ENCODE measurements around the gene BABAM2.

The BABAM2 gene

DNA sequence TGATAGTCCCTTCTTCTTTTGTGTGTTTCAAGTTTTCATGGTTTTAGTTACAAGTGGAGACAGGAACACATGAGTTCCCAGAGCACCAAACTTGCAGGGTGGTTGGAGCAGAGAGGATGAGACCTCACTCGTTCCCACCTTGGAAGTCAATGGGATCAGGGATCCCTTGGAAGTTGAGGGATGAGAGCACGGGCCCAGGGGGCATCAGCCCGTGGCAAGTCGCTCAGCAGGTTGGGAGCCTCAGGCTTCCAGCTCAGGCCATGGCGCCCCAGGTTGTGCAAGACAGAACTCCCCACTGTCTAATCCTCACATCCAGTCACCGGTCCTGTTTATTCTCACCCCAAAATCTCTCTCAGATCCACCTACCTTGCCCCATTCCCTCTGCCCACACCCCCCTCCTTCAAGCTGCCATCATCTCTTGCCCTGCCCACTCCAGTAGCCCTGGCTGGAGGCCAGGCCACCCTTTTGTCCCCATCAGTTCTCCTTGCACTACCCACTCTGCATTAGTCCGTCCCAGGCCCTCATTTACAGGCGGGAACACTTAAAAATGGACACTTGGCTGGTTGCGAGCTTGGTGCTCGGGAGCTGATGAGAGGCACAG, 464.5 kb downstream of the BABAM2 start:
- DNase-seq: no peak

DNA sequence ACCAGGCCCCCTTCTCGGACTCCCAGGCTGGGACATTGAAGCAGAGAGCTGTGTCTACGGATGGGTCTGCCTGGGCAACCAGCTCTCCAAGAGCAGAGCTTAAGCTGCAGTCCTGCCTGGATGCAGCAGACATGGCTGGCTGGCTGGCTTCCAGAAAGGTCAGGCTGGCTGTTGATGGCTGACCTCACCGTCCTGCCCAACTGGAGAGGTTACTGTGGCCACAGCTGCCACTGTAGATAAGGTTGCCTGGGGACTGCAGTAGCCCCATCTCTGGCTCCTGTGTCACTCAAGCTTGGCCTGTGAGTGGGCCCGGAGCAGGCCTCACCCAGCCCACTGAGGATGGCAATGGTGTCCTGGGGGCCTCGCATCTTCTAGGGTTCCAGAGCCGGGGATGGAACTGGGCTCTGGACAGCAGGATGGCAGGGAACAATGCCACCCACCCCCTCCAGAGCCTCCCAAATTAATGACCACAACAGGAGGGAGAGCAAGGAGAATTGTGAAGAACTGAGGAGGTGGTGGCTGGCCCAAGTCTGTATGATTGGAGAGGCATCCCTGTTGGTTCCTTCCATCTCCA, 465.1 kb downstream of the BABAM2 start:
- no peak for DNase-seq

DNA sequence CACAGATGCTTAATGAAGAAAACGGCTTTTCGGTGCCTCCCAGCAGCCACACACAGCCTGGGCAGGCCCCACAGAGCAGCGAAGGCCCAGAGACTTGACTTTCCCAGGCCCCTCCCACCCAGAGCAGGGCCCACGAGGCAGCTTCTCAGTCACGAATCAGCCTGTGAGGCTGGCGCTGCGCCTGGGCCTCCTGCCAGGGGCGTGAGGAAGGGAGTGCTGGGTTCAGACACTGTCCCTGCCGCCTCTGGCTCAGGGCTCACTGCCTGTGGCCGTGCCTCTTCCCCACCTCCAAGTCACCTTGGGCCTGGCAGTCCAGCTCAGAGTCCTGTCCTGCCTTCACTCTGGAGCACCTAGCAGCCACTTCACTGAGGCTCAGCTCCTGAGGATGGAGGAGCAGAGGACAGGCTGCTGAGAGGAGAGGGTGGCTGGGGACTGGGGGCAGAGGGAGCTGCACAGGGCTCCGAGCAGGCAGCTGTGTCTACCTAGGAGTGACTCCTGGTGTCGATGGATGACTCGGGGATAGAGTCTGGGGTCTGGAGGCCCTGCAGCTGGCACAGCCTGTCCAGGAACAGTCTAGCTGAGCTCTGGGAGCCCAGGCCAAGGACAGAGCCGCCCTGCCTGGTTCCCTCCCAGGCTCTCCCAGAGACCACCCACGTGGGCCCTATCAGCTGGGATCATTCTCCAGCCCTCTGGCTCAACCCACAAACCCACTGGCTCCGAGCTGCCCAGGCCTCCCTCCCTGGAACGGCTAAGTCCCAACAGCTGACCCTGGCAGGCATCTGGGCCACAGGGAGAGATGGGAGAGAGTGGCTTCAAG, 465.8 kb downstream of the BABAM2 start:
- DNase-seq: peak; percentile 58

DNA sequence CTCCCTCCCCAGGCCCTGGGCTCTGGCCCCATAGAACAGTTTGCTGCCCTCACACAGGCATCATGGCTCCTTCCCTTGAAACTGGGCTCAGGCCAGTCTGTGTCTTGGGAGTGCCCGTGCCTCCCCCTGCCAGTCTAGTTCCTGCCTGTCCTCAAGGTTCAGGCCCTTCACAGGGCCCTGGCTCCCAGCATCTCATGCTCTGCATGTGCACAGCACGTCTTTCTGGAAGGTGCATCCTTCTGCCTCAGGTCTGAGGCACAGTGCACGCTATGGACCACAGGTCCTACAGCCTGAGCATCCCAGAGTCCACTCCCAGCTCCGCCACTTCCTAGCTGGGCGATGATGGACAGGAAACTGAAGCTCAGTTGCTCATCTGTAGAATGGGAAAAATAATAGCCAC, 466.5 kb downstream of the BABAM2 start:
- DNase-seq: no peak

DNA sequence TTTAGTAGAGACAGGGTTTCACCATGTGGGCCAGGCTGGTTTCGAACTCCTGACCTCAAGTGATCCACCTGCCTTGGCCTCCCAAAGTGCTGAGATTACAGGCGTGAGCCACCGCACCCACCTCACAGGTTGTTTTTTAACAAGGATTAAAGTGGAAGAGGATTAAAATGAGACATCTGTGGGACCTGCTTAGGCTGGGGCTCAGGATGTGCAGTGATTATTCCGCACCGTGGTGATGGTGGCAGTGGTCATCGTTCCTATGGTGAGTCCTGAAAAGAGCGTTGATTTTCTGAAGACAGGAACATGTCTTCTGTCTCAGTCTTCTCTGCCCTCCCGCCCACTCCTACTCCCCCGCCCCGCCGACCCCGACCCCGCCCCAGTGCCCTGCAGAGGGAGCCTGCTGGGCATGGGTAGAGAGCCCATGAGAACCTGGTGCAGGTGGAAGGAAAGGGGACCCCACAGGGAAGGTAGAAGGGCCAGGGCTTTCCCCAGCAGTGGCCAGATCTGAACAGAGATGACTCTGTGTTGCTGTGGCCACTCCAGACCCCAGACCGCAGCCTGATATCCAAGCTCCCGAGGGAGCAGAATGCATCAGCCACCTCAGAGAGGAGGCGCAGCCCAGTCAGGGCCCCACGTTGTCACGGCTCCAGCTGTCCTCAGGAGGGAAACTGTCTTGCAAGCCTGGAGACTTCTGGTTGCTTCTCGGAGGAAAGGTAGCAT, 467.6 kb downstream of the BABAM2 start:
- DNase-seq: no peak

DNA sequence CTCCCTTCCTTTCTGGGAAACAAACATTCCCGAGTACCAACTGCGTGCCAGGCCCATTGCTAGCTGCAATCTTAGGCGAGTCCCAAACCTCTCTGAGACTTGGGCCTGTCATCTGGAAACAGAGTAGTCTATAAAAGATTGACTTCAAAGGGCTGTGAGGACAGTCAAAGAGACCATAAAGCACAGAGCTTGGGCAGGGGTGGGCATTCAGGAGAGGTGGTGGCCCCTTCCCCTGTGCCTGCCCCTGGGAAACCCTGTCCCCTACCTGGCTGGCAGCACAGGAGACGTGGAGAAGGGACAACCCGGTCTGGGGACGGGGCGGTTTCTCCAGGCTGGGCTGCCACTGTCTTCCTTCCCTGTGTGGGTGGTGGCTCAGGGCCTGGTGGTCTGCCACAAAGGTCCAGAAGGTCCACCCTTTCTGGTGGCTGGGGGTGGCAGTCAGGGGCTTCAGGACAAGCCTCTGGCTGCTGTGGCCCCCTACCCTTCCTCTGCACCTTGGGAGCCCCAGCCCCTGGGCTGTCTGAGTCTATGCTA, 468.2 kb downstream of the BABAM2 start:
- no peak for DNase-seq

DNA sequence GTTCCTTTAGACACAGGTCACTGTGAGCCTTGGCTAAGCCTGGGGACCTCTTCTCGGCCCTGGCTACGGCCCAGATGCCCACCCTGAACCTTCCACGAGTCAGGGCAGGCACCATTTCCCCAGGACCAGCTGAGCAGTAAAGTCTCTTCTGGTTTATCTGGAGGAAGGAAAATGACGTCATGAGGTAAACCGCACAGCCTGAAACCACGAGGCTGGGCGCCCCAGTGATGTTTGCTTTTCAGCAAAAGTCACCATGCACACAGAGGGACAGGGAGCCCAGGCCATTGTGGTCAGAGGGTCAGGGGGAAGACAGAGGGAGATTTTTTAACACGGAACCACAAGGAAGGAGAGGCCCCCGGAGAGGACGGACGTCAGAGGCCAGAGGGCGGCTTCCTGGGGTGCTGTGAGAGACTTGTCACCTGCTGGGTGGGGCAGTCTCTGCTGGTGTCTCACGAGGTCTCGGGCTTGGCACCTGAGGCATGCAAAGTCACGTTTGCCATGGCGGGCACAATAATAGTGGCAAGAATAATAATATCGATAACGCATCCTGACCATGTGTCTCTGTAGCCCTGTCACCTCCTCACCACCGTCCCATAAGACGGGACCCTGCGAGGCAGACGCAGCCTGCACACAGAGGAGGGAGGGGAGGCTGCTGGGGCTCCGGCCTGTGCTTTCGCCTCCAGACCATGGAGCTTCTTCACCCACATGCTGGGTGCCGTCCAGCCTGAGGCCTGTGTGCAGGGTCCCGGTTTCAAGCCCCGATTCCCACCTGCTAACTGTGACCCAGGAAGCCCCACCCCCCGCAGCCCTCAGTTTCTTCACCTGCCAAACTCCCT, 468.9 kb downstream of the BABAM2 start:
- no peak for DNase-seq

DNA sequence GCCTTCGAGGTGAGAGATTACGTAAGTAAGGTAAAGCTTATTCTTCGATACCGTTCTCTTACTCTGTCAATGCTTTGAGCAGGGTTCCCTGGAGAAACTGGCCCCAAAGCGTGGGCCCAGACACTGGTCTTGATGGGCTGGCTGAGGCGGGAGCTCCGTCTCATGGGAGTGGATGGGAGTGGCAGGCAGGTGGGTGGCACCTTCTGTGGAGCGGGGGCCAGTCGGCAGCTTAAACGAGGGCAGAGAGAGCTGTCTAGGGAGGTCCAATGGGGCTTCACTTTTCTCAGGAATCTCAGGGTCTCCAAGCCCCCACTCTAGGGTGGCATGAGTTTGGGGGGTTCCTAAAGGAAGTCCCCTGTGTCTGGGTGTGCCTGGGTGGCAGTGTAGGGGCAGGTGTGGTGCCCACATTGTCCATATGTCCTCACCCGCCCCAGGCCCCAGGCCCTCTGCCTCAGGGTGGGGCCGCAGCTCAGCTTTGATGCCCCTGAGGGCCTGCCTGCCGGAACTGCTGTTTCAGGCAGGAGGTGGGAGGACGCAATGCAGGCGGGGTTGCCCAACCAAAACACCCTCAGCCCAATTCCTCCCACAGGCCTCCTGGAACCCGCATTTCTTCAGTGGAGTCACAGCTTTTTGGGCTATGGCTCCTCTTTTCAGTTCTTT, 469.7 kb downstream of the BABAM2 start:
- no peak for DNase-seq

DNA sequence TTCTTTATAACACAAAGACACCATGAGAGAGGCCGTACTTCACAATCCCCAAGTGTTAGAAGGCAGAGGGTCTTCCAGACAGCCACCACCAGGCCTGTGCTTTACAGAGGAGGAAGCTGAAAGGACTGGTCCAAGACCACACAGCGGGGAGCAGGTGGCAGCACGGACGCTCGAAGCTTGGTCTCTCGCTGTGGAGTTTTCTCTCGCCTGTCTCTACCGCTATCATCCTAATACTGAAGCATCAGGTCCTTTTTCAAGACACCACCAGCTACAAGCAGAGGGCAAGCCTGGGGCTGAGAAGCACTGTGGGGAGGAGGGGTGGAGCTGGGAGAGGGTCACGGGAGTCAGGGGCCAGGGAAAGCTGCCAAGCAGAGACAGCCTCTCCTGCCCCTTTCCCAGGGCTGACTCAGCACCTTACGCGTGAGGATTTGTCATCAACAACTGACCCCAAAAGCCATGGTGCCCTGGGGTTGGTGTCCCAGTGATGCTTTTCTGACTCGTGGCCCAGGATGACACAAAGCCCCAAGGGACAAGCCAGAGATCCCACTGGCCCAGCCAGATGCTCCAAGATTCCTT, 470.3 kb downstream of the BABAM2 start:
- DNase-seq: no peak

DNA sequence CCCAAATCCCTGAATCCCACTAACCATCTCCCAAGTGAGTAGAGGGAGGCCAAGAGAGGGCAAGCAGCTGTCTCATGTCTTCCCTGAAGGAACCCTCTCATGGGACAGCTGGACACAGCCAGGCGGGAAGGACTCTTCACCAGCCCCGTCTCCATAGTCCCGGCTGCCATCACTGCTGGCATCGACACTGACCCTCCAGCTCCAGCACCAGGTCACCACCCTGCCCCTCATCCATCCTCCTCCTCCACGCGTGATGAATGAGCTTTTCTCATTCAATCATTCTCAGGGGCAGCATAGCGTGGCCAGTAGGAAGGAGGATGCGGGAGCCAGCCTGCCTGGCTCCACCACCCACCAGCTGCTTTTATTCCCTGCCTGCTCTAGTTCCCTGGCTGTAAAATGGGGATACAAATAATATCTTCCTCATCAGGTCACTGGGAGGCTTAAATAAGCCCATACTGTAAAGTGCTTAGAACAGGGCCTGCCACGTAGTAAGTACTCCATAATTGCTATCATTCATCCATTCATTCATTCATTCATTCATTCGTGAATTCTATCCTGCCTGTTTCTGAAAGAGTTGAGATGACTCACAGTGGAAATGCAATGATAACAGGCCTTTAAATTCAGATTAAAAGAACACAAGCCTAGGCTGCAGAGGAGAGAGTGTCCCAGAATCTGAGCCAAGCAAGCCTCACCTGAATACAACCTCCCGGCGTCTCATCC, 471.6 kb downstream of the BABAM2 start:
- no peak for DNase-seq

DNA sequence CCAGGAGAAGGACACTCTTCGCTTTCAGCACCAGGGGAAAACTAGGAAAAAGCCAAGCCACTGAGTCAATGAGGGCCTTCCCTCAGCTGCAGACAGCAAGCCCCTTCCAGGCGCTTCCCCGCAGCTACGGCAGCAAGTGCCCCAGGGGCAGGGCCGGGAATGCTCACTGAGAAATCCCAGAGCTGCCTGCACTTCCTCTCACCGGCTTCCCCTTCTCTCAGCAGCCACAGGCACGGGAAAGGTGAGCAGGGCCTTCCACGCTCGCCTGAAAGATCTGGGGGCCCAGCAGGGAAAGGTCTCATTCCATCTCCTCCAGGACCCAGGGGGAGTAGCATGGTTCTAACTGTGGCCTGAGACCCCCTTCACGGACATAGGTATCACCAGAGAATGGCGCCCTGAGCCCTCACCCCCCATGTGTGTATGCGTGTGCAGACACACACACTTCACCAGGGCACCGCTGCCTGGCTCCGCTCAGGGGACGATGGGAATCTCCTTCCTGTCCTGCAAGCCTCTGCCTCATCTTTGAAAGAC, 472.5 kb downstream of the BABAM2 start:
- DNase-seq: no peak

DNA sequence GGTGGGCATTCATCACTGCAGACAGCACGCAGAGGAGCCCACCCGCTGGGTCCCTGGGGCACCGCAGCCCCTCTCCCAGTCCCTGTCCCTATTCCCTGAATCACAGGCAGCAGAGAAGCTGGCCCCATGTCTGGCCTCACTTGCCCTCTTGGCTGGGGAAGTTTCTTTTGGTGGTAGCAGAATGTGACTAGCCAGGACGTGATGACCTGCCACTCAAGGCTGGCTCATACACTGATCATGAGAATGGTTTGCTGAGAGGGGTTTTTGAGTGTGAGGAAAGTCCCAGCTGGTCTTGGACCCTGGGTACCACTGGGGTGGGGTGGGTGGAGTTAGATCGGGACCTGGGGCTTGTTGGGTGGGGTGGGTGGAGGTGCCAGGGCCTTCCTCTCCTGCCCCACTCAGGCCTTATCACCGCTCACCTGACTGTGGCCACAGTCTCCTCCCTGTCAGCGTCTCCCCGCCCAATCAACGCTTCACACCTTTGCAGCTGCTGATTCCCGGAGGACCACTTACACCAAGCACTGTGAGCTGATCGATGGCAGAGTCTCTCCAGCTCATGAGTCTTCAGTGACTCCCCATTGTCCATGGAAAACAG, 473.3 kb downstream of the BABAM2 start:
- no peak for DNase-seq

DNA sequence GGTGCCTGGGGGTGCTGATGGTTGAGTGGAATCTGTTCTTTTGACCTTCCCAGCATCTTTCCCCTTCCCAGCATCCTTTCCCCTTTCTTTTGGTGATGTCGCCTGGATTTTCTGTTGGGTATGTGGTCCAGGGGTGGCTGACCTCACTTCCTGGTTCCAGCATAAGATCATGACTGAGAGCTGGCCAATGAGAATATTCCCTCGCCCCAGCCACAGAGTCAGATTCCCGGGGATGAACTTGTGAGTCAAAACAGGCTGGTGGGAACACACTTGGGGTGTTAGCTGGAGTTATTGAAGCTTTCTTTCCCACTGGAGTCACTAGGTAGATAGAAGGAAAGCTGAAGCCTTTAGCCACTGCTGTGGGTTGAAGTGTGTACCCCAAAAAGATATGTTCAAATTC, 474.1 kb downstream of the BABAM2 start:
- DNase-seq: no peak

DNA sequence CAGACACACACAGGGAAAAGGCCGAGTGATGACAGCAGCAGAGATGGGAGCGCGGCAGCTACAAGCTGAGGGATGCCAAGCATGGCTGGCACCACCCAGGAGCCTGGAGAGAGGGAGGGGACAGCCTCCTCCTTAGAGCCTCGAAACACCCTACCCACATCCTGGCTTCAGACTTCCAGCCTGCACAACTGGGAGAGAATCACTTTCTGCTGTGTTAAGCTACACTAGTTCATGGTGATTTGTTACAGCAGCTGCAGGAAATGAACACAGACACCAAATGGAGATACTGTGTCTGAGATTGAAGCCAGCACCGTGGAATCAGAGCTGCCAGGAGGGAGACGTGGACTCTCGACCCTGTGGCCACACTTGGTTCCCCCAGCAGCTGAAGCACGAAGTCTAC, 474.6 kb downstream of the BABAM2 start:
- DNase-seq: no peak

DNA sequence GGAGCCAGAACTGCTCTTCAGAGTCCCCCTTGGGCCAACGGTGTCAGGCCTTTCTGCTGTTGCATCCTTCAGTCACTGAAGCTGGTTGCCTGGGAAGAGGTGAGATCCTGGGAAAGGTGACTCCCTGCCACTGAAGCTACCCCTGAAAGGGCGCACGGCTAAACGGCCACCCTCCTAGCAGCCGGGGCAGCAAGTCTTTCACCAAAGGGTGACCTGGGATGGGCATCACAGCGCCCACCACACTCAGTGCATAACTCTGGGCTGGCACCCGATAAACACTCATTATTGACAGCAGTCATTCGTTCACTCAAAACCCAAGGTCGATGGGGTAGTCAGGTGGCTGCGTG, 475.6 kb downstream of the BABAM2 start:
- DNase-seq: no peak

DNA sequence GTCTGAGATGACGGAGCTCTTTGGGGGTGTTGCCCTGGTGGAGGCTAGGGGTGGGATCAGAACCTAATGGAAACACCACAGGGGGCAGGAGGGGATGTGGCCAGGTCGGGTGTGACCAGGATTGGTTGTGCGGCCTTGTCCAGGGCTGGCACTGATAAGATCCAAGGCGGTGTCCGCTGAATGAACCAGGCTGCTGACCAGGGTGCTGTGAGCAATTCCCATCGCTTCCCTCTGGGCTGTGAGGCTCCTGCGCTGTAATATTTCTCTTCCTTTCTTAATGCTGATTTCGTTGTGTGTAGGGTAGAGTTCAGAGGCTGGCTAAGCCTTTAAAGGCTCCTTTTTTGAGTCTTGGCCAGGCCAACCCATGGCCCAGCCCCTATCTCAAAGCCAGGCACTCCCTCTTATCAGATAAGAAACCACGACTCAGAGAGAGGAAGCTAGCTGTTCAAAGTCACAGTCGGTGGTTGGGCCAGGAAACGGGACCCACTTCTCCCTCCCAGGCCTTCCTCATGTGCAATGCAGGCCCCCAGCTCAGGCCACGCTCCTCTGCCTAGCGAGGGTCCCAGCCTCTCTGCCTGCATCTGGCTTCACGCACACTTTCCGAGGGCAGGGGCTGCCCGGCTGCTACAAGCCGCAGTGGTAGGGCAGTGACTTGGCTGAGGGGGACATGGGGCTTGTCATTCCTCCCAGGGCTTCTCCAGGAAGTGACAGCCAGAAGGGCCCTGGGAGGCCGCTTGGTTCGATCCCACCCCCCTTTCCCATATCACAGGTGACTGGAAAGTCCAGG, 476.2 kb downstream of the BABAM2 start:
- DNase-seq: no peak

DNA sequence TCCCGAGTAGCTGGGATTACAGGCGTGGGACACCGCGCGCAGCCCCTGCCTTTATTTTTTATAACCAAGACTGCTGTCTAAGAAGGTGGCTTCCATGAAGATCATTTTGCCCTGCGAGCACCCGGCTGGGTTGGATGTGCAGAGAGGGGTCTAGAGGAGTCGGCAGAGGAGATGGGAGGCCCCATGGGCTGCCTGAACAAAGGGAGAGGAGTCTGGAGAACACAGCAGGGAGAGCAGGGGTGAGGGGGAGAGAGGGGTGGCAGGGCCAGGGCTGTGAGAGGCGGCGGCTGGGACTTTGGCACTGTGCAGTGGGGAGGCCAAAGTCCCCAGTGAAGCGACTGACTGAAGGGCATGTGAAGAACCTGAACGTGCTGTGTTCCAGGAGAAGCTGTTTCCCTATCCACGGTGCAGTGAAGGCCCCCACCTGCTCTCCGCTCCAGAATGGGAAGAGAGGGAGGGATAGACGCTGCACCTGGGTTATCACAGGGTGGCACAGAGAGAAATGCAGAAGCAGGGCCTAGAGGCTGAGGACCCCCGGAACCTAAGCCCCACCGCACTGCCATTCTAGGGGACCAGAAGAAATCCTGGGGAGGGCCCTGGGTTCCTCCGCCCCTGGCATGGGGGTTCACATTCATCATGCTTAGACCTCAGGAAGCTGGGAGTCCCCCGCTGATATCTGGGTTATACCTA, 477.3 kb downstream of the BABAM2 start:
- DNase-seq: no peak

DNA sequence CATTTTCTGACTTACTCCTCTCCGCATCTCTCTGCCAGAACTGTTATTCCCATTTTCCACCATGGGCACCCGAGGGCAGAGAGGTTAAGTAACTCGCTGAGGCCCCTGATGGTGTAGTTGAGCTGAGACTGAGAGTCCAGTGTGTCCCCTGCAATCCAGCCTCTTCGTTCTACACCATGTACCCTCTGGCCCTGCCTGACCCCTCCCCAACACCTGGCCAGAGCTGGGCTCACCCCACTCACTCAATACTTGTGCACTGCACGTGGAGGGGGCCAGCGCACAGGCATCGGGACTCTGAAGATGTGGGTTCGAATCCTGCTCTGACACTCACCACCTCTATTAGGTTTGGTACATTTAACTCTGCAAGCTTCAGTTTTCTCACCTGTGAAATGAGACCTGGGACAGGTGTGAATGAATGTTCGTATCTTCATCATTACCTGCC, 477.8 kb downstream of the BABAM2 start:
- no peak for DNase-seq

DNA sequence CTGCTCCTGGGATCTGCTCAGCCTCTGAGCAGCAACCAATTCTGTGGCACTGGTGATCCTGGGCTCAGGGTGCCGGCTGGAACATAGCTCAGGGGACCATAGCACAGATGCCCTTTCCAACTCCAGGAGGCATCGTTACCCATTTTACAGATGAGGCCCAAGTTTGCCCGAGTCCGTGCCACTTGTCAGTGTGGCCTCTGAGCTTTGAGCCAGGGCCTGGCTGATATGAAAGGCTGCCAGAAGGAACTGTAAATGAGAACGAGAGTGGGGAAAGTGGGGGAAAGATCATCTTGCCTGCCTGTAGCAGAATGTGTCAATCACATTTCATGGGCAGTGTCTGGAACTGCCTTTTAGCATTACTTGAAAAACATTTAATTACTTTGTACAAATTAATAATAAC, 478.8 kb downstream of the BABAM2 start:
- DNase-seq: no peak

Measured in DMS153 (cell line).